Type B pancreatic cell (in vitro differentiated cells): Measurements from ENCODE around the gene TMPRSS3. TPM values are rescaled to one million over a fixed set of nuclear protein-coding genes. Genes with fewer than 3 reads are reported as not detected.

Experiments used
- DNase-seq: peaks from one replicate; pipeline ENCODE4 v3.0.0; 2021; ENCODE audit warnings: mixed read lengths; ENCODE audit not compliant: unreplicated experiment; ENCODE audit errors: extremely low spot score
- H3K27ac Mint-ChIP-seq: 2 replicates; pipeline ENCODE4 v1.8.0; 2021; ENCODE audit warnings: mild to moderate bottlenecking, mixed read lengths
- H3K27me3 Mint-ChIP-seq: 2 replicates; pipeline ENCODE4 v1.8.0; 2021; ENCODE audit warnings: mixed read lengths
- H3K36me3 Mint-ChIP-seq: 2 replicates; pipeline ENCODE4 v1.8.0; 2021; ENCODE audit warnings: mixed read lengths
- H3K4me1 Mint-ChIP-seq: one replicate; pipeline ENCODE4 v1.8.0; 2021; ENCODE audit warnings: mixed read lengths; ENCODE audit not compliant: unreplicated experiment
- H3K4me3 Mint-ChIP-seq: 2 replicates; pipeline ENCODE4 v1.8.0; 2021; ENCODE audit warnings: mild to moderate bottlenecking, mixed read lengths
- H3K9me3 Mint-ChIP-seq: 2 replicates; pipeline ENCODE4 v1.8.0; 2021; ENCODE audit warnings: mixed read lengths
- CTCF ChIP-seq: fragments of 200-600 bp; sonication (generic); conservative IDR thresholded peaks from 2 replicates; pipeline ENCODE4 v1.5.0; 2021; ENCODE audit warnings: antibody characterized with exemption, mild to moderate bottlenecking
- total RNA-seq: library from RNA; stranded (reverse); gene quantifications from 2 replicates; pipeline ENCODE4 v1.2.1, GENCODE V29; 2021; ENCODE audit warnings: low replicate concordance

TMPRSS3 gene
- total RNA-seq, 1 donor from 2014 or later, result 1.3 TPM

- H3K4me3 Mint-ChIP-seq, result no peak overlapping the region
- H3K9me3 Mint-ChIP-seq, result no peaks in the 10 kb centered on the region
- no peak for TF ChIP-seq CTCF
- H3K4me1 Mint-ChIP-seq, result no peaks in the 10 kb centered on the region
- peaks cover 3% of the 10 kb centered on the region for H3K27me3 Mint-ChIP-seq
- peak; percentile 48 for DNase-seq
- no peaks in the 10 kb centered on the region for H3K36me3 Mint-ChIP-seq
- H3K27ac Mint-ChIP-seq, result no peak overlapping the region
Measured at GRCh38 chr21:42349420-42350317, 46.2 kb downstream of the TMPRSS3 start.

GRCh38 chr21:42348762-42349161 lies 47.1 kb downstream of the TMPRSS3 start:
- H3K36me3 Mint-ChIP-seq, result no peaks in the 10 kb centered on the region
- peak; percentile 20 for DNase-seq
- H3K4me3 Mint-ChIP-seq, result no peak overlapping the region

GRCh38 chr21:42347601-42348327 lies 48.1 kb downstream of the TMPRSS3 start:
- TF ChIP-seq CTCF, result no peak
- H3K36me3 Mint-ChIP-seq, result no peaks in the 10 kb centered on the region
- no peak overlapping the region for H3K27ac Mint-ChIP-seq
- no peaks in the 10 kb centered on the region for H3K9me3 Mint-ChIP-seq
- DNase-seq, result peak; percentile 65
- H3K4me3 Mint-ChIP-seq, result no peak overlapping the region
- H3K27me3 Mint-ChIP-seq, result peaks cover 3% of the 10 kb centered on the region
- H3K4me1 Mint-ChIP-seq, result no peaks in the 10 kb centered on the region

More at GRCh38 chr21:42348762-42349161, 47.1 kb downstream of the TMPRSS3 start:
- TF ChIP-seq CTCF, result no peak
- Mint-ChIP-seq H3K27ac (no peak overlapping the region), H3K27me3 (peaks cover 3% of the 10 kb centered on the region), H3K9me3 (no peaks in the 10 kb centered on the region), H3K4me1 (no peaks in the 10 kb centered on the region)

- H3K36me3 Mint-ChIP-seq, result no peaks in the 10 kb centered on the region
Measured at GRCh38 chr21:42346866-42347600, 48.8 kb downstream of the TMPRSS3 start.

More at GRCh38 chr21:42346866-42347600, 48.8 kb downstream of the TMPRSS3 start:
- no peak for TF ChIP-seq CTCF
- H3K27ac Mint-ChIP-seq, result no peak overlapping the region
- H3K4me3 Mint-ChIP-seq, result no peak overlapping the region
- no peaks in the 10 kb centered on the region for H3K4me1 Mint-ChIP-seq
- DNase-seq, result peak; percentile 59
- H3K27me3 Mint-ChIP-seq, result peaks cover 3% of the 10 kb centered on the region
- no peaks in the 10 kb centered on the region for H3K9me3 Mint-ChIP-seq
